GM19372 (cell line): Measurements from ENCODE around the gene CYTL1.
"Not testable (repeated sequence)": the region's sequence is repeated elsewhere in the genome, so short reads cannot be mapped to it uniquely, and the experiment has no call there.

ENCODE experiments used
- ATAC-seq: cut with Tn5 transposase; IDR thresholded peaks from one replicate; pipeline ENCODE4 v1.9.1; 2021; ENCODE audit warnings: mild to moderate bottlenecking, low read depth, moderate library complexity; ENCODE audit not compliant: unreplicated experiment

The CYTL1 gene, protein sequence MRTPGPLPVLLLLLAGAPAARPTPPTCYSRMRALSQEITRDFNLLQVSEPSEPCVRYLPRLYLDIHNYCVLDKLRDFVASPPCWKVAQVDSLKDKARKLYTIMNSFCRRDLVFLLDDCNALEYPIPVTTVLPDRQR

DNA sequence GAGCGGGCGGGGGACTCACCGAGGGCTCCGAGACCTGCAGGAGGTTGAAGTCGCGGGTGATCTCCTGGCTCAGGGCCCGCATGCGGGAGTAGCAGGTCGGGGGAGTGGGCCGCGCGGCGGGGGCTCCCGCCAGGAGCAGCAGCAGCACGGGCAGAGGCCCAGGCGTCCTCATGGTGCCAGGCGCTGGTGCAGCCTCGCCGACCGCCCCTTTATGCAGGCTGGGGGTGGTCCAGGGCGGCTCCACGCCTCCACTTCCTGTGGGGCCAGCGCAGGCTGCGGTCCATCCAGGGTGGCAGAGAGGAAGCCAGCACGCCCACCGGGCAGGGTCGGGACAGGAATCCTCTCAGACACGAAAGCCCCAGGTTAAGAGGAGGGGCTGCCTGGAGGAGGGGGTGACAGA is at the start of gene CYTL1:
CYTL1 (minus strand) TSS at position 185 of the 400 bp plus-strand sequence; CDS start at position 172, 13 bp downstream.
- ATAC-seq: no peak

DNA sequence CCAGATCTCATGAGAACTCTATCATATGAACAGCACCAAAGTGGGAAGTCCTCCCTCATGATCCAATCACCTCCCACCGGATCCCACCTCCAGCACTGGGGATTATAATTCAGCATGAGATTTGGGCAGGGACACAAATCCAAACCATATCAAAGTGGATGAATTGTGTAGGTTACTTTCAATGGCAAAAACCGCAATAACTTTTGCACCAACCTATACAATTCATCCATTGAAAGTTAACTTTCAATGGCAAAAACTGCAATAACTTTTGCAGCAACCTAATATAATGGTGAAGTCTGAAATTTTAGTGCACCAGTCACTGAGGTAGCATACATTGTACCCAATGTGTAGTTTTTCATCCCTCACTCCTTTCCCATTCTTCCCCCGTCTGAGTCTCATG is 48.6 kb upstream of the CYTL1 start:
- no peak for ATAC-seq

DNA sequence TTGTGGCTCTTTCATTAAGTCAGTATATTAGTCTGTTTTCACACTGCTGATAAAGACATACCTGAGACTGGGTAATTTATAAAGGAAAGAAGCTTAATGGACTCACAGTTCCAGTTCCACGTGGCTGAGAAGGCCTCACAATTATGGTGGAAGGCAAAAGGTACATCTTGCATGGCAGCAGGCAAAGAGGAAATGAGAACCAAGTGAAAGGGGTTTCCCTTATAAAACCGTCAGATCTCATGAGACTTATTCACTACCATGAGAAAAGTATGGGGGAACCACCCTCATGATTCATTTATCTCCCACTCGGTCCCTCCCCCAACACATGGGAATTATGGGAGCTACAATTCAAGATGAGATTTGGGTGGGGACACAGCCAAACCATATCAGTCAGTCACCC is 47.7 kb upstream of the CYTL1 start:
- ATAC-seq: not testable (repeated sequence)

DNA sequence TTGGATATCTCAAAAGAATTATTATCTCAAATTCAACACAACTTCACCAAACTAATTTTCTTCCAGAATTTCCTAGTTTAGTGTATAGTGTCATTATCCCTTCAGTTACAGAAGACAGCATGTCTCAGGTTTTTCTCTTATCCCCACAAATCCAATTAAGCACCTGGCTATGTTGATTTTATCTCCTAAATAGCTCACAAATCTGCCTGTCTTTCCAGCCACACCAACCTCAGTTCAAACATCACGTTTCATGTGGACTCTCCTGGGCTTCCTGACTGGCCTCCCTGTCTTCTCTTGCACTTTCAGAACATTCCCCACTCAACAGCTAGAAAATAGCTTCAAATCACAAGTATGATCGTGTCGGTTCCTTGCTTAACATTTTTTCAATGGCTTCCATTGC is 46.8 kb upstream of the CYTL1 start:
- no peak for ATAC-seq

DNA sequence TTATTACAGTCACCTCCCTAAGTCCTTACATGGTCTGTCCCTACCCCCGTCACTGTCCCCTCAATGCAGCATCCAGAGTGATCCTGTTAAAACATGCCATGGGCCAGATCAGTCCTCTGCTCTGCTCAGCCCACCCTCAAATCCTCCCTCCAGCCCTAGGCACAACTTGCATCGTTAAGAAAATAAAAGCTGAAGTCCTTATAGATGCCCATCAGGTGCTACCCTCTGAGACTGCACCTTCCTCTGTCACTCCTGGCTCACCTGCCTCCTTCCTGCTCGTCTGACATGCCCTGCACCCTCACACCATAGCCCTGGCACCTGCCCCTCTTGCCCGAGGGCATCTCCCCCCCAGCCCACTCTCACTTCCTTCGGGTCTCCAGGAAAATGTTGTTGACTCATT is 36.2 kb upstream of the CYTL1 start:
- ATAC-seq: no peak

DNA sequence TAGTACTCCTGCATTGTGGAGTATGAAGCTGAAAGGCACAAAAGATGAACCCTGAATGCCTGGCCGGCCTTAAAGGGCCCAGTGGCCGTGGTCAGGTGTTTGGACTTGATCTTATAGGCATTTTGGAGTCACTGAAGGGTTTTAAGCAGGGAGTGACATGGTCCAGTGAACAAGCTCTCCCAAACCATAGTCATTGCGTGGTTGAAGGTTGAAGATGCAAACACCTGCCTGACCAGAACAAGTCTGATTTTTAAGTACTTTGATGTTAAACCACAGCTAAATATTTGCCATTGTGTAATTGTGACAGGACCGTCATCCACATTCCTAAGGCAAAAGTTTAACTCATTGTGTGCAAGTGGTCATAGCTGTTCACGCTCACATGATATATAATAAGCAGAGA is 35.3 kb upstream of the CYTL1 start:
- ATAC-seq: no peak

DNA sequence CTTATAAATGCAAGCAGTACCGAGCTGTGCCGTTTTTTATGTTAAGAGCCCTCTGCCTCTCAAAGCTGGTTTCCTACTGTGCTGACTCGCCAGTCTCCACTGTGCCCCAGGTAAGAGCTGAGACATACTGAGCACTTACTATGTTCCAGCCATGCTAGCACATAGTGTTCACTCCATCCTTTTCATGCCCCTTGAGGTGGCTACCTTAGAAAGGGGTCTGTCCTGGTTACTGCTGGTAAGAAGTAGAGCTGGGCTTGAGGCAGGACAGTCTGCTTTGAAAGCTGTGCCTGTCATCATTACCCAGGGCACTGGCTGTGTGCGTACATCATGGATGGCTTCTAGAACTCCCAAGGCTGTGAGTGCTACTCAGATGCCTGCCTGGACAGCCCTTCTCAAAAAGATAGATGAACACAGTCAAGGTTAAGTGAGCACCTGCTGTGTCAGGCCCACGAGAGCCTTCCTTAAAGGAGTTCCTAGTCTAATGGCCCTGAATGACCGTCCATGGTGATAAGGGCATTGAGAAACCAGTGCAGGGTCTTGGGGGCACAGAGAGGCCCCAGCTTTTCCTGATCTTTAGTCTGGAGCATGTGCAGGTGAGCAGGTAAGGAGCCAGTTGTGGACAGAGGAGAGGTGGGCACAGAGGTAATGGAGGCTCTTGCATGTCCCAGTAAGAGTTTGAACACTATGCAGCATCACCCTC is 33.6 kb upstream of the CYTL1 start:
- no peak for ATAC-seq

DNA sequence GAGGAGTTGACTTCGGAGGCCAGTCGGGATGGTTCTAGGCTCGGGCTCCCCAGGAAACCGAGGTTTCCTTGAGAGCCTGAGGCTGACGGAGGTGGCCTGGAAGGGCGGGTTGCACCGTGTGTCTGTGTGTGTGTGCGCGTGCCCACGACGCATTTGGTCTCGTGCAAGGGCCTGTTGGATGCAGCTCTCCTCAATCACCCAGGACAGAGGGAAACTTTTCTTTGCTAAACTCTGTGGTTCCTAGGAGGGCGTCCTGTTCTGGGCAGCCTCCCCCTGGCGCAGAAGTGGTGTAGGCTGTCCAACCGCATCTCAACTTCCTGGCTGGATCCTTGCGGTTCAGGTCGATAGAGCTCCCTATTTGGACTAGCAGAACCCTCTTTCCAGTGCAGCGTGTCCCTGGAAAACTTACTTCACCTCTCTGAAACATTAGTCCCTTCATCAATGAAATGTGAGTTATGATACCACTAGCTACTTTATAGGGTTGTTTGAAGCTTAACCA is 33.0 kb upstream of the CYTL1 start:
- no peak for ATAC-seq

DNA sequence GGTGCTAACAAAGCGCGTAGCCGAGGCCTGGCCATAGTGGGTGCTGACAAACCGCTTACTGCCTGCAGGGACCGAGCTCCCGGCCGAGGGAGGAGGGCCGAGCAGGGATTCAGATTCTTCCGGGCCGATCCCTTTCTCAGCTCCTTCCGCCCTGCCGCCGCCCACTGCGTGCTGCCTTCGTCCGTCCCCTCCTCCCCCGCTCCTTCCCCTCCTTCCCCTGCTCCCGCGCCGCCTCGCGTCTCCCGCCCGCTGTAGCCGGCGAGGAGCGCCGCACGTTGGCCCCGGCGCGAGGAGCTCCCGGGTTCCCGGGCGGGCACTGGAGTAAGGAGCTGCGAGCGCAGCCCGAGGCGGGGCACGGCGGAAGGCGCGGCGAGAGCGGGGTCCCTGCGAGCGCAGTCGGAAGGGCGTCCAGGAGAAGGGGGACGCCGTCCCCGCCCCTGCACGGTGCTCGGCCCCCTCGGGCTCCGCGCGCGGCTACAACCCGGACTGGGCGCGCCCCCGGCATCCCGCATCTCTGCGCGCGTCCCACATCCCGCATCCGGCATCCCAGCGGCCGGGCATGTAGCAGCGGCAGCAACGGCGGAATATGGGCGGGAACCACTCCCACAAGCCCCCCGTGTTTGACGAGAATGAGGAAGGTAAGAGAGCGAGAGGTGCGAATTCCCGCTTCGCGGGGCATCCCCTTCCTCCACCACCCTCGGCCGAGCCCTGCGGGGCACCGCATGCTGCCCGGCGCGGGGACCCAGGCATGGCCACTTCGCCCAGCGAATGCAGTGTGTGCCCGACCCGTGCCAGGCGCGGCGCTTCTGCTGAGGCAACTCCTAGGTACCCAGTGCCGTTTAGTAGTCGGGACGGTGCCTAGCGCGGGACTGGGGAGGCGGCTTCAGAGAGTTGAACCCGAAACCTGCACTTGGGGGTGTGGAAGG is 32.3 kb upstream of the CYTL1 start, which contains the start of gene STK32B:
STK32B (plus strand) TSS at position 203 of the 926 bp plus-strand sequence.
- no peak for ATAC-seq

DNA sequence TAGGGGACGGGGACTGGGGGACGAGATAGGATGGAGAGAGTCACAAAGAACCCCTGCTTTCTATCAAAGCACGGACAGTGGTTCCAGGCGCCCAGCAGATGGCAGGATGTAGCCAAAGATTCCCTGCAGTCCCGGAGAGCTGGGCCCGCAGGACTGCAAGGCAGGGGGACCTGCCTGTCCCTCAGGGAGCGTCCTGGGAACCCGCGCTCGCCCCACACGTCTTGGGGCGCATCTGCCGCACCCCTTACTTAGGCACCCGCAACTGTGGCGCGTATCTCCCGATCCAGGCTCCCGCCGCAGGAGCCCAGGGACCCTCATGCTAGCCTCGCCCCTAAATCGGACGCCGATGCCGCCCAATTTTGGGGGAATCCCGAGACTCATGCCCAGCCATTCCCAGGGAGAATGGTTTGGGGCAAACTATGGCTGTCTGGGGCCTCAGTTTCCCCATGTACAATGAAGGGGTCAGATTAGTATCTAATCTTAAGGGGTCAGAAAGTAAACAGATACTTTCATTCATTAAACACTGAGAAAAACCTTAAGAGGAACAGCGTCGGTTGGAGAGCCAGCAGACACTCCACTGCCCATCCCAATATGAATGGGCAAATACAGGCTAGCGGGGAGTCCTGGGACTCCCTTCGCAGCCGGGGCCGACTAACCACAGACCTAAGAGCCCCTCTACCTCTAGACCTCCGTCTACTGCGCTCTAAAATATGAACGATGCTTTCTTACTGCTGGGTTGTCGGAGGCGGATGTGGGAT is 31.4 kb upstream of the CYTL1 start:
- ATAC-seq: no peak

DNA sequence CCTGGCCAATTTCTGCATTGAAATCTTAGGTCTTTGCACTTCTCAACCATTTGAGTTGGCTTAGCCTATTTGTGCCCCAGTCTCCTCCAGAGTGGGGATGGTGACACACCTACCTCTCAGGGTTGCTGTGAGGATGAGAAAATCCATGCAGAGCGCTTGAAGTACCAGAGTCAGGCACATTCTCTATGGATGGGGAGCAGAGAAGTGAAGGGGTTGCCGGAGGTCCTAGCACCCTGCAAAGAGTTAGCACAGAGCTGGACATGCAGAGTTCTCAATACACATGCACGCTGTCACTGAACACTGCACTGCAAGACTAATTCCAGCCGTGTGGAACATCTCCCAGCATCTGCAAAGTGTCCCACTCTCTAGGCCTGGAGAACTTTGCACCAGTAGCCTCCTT is 29.5 kb upstream of the CYTL1 start:
- no peak for ATAC-seq

DNA sequence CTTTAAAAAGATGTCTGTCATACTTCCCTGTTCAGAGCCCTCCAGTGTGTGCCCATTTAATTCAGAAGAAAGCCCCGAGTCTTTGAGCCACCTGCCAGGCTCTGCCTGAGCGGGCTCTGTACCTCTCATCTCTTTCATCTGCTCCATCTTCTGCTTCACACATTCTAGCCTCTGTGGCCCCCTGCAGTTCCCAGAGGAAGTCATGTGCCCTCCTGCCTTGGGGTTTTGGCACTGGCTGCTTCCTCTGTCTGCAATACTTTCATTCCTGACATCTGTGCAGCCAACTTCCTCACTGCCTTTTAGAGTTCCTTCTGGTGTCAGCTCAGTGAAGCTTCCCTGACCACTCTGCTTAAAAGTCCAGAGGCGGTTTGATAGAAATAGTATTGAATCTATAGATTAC is 25.8 kb upstream of the CYTL1 start:
- ATAC-seq: no peak

DNA sequence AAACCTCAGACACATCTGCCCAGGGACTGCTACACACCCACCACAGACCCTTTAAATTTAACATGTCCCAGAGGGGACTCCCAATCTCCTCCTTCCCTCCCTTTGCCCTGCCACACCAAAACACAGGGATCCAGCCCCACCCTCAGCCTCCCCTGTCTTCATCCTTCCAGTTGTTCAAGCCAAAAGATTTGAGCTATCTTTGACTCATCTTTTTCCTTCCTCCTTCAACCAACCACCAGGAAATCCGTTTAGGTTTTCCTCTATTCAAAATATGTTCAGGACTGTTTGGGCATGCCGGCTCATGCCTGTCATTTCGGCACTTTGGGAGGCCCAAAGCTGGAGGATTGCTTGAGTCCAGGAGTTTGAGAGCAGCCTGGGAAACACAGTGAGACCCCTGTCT is 25.1 kb upstream of the CYTL1 start:
- no peak for ATAC-seq

DNA sequence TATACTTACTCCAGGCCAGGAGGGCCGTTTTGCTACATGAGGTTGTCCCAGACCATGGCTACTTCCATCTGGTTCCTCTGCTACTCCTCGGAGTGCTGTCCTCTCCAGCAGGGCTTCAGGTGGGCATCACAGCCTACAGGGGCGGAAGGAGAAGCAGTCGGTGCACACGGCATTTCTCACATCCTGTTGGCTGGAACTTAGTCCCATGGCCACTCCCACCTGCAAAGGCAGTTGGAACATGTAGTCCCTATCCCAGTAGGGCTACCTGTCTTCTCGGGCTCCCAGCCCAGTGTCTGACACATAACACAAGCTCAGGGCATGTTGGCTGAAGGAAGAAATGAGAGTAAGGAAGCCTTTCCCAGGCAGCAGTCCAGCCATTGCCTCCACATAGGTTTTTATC is 24.3 kb upstream of the CYTL1 start:
- no peak for ATAC-seq

DNA sequence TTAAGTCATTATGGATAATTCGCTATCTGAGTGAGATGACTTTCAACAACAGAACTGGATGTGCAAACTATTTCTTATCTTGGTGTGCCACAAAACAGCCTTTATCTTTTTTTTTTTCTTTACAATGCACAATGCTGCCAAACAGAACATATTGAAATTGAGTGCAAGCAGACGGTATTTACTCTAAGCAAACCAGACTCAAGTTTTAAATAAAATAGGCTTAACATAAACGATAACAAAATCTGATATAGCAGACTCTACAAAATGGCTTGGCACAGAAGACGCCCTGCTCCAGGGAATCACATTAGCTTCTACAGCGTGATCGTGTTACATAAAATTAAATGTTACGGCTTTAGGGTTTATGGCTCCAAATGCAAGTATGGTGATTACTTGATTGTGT is 22.4 kb upstream of the CYTL1 start:
- no peak for ATAC-seq

DNA sequence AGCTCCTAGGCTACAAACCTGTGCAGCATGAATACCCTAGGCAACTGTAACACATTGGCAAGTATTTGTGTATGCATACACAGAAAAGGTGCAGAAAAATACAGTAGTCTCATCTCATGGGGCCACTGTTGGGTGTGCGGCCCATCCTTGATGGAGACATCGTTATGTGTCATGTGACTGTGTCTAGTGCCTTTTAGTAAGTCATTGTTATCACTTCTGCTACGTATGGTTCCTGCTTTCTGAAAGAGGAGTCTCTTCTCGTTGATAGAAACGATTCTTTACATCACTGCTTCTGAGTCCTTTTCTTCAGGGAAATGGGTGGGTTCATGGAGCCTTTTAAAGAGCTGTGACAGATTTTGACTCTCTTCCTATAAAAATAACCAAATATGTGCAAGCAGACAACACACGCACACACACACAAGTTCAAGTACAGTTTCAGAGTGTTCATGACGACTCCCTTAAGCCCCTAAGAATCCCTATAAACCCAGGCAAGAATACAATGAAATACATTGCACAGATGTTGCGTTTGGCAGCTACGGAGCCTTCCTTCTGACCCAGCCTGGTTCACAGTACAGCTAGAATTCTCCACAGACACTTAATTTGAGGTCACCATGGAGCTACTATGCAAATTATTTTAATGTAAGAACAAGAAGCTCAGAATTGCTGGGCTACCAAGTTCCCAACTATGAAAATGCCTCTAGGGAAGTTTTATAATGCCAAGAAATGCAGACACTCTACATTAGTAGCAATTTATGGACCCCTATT is 21.8 kb upstream of the CYTL1 start:
- no peak for ATAC-seq

DNA sequence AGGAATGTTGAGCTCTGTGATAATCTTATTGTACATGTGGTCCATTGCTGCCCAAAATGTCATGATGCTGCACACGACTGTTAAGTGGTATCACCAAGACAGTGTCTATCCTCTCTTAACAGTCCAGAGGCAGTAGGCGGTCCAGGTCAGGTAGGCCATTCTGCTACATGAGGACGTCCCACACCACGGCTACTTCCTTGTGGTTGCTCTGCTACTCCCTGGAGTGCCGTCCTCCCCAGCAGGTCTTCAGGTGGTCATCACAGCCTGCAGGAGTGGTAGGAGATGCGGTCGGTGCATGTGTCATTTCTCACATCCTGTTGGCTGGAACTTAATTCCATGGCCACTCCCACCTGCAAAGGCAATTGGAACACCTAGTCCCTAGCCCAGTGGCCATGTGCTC is 20.5 kb upstream of the CYTL1 start:
- no peak for ATAC-seq

DNA sequence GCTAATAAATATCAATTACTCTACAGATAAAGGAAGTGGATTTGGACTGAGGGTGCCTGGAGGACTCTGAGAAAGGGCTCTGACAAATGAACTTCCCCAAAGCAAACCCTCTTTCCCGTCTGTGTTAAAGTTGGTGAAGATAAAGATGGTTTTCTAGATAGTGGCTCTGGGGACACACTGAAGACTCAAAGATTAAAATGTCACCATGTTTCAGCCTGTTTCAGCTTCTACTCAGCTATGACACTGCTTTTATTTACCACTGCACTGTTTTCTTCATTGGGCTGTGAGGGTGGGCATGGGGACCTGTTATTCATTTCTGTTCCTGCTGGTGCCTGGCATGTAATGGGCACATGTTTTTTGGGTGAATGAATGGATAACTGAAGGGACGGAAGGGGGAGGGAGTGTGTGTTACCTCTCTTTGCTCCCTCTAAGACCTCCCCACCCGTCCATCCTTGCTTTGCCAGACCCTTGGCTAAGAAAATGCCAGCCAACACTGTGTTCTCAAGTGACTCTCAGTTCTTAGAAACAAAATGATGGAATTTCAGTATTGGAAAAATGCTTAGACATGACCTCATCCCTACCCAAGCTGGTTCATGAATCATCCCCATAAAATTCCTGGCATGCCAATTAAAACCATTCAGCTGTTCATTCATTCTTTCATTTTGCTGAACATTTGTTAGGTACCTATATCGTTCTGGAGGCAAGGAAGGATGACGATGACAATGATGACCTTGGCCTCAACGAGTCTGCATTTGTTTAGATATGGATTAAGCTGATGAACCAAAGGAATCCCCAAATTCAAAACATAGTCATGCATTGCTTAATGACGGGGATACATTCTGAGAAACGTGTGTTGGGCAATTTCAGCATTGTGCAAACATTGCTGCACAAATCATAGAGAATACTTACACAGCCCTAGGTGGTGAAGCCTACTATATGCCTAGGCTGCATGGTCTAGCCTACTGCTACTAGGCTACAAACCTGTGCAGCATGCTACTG is 18.6 kb upstream of the CYTL1 start:
- ATAC-seq: no peak

DNA sequence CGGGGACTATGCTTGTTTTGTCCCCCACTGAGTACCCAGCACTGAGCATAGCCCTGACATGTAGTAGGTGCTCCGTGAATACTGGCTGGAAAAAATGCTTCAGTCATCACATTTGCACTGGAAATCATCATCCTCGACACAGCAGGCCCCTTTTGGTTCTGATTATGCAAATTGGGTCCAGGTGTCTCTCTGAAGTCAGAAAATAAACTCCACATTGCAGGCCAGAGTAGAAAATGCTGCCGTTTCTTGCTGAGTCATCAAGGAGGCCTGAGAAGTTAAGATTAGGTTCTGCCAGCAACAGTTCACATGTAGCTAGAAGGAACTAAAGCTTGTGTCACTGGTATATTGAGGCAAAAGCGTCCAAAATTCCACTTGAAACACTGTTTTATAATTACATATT is 17.0 kb upstream of the CYTL1 start:
- ATAC-seq: no peak
